Amygdala (tissue), 56 donors: ENCODE results near the gene CAPZA1.

Source experiments
- DNase-seq, 56 donors: peaks; one replicate each; lab custom pipeline; 2025; lab: John Stamatoyannopoulos, UW

Gene CAPZA1

DNA sequence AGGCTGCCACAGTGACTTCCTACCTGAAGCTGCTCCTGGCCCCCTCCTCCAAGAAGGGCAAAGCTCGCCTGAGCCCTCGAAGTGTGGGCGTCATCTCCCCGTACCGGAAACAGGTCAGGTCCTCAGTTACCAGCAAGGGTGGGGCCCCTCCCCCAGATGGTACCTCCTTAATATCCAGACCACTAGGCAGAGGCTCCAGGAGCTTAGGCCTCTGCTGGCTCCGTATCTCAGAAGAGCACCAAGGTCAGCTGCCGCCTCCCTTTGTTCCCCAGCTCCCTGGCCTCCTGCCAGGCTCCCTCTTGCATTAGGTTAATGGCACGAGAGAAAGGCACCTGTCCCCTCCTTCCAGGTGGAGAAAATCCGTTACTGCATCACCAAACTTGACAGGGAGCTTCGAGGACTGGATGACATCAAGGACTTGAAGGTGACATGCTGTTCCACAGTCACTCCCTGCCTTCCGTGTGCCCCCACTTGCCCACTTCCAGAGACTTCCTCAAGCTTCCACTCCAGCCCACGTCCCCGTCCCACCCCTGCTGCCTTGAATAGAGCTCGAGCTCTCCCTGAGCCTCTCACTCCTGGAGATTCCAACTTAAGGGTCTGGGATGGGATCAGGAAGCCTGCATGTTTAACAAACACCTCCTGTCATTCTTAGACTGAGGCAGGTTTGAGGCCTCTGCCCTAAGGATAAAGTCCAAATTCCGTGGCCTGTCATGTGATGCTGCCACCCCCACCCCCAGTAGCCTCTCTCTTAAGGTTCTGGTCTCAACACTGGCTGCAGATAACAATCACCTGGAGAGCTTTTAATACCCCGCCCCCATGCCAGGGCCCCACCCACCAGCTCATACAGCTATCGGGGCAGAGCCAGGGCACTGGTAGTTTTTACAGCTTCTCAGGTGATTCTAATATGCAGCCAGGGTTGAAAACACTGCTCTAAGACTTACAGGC, 79.0 kb downstream of the CAPZA1 start:
- no peak for DNase-seq

DNA sequence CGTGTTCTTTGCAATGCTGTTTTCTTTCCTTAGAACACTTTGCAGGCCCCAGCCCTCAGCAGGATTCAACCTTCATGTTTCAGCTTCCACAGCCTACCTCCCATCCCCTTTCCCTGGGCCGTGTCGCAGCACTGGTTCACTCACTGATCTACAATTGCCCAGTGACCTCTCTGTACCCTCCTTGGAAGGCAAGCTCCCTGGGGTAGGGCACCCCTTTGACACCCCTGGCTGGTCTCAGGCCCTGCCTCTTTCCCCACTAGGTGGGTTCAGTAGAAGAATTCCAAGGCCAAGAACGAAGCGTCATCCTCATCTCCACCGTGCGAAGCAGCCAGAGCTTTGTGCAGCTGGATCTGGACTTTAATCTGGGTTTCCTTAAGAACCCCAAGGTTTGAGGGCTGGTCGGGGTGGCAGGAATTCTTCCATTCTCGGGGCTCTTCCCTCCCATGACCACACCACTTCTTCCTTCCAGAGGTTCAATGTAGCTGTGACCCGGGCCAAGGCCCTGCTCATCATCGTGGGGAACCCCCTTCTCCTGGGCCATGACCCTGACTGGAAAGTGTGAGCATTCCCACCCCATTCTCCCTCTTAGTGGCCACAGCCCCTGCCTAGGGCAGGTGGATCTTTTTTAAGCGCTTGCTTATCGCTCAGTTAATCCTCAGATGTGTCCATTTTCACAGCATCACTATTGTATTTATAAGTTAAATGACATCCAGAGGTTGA, 80.0 kb downstream of the CAPZA1 start:
- DNase-seq: no peak

DNA sequence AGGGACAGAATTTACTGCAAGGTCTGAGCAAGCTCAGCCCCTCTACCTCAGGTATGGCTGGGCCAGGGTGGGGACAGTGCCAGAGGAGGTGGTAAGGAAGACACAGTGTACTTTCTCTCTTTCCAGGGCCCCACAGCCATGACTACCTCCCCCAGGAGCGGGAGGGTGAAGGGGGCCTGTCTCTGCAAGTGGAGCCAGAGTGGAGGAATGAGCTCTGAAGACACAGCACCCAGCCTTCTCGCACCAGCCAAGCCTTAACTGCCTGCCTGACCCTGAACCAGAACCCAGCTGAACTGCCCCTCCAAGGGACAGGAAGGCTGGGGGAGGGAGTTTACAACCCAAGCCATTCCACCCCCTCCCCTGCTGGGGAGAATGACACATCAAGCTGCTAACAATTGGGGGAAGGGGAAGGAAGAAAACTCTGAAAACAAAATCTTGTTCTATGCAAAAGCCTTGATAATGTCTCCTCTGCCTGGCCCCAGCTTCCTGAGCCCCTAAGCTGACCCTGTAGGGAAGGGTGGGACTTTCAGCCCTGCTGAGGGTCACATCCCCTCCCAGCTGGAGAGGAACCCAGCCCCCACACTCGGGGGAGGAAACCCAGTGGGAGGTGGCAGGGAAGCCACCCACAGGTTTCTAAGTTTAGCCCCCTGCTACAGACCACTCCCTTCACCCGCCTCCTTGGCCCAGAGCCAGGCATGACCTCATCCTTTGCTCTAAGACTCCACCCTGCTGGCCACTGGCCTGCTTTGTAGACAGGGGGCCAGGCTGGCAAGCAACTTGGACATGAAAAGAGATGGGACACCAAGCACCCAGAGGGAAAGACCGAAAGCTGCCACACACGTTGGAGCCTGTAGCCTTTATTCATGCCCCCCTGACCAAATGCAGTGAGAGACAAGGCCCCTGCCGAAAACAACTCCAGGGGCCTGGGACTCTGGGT, 80.9 kb downstream of the CAPZA1 start:
- peak in 55 of 56 donors; percentile 29 to 98 (median 83) for DNase-seq

DNA sequence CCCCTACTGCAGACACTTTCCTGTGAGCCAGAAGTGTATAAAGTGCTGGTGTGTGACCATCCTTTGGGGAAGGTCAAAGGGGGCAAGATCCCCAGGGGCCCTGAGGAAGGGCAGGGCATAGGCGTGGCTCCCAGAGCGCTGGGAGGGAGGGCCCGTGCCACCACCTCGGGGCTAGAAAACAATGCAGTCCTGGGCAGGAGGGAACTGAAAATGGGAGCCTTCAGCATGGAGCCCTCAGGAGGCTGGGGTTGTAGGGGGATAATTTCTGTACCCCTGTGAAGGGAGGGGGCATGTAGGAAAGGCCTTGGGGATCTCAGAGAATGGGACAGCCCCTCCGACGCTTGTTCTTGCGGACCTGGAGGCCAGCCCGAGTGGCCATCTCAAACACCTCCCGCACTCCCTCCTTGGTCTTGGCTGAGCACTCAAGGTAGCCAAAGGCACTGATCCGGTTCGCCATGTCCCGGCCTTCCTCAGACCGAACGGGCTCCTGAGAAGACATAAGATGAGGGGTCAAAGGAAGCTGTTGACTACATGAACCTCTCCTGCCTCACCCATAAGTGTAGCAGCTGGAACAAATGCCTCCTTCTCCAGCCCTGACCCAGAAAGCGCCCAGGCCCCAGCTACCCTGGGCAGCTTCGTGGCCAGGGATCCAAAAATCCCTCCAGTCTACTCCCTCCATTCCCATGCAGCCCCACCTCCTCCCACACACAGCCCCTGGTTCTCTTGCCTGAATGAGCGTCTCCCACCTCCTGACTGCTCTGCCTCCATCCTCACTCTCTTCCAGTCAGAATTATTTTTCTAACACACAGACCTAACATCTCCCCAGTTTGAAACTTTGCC, 81.8 kb downstream of the CAPZA1 start:
- no peak for DNase-seq

DNA sequence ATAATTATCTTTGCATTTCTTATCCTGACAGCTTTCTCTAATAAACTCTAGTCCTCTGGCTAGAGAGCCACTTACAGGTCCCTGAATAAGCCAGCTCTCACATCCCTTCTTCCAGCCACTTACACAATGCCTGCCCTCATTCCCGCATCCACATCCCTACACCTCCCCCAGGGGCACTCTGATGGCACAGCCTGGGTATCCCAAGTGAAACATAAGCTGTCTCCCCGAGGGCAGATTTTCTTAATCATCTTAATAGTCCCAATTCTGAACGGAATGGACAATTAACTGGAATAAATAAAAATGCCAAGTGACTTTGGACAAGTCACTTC, 82.4 kb downstream of the CAPZA1 start:
- no peak for DNase-seq

DNA sequence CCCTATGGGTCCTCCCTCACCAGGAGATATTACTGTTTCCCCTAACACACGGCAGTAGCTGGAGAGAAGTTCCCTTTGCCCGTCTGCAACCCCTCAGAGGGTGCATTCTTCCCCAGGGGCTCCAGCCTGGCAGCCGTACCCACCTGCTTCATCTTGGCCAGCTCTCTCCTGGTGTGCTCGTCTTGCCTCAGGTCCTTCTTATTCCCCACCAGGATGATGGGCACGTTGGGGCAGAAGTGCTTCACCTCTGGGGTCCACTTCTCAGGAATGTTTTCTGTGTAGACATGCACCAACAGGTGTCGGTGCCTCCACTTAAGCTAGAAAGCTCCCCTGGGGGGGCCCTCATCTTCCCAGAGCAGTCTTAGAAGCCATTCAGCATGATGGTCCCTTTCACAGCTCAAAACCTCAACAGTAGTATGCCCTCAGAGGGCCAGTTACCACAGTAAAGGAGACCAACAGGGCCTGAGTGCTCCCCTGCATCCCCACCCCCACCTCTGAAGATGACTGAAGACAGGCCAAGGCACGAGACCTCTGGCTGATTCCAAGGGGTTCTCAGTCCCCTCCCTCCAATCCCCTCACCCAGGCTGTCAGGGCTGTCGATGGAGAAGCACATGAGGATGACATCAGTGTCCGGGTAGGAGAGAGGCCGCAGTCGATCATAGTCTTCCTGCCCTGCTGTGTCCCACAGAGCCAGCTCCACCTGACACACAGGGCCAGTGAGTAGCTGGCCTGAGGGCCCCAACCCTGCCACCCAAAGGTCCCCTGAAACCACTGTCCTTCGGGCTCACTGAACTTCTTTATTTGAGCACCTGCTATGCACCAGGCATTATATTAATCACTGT, 83.0 kb downstream of the CAPZA1 start:
- DNase-seq: peak in 2 of 56 donors; percentile 15 to 42

DNA sequence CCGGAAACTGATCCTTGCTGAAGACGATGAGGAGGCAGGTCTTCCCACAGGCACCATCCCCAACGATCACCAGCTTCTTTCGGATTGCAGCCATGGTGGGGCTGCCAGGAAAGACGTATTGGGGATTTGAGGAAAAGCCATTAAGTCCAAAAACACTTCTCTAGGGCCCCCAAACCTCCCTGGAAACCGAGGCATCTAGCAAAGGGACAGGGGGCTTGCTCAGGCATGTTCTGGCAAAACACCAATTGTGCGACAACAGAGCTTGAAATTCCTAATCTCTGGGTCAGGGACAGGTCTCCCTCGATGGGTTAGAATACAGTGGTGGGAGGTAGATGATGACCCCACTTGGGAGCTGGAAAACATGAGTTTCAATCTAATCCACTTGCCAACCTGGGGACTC, 84.1 kb downstream of the CAPZA1 start:
- no peak for DNase-seq

DNA sequence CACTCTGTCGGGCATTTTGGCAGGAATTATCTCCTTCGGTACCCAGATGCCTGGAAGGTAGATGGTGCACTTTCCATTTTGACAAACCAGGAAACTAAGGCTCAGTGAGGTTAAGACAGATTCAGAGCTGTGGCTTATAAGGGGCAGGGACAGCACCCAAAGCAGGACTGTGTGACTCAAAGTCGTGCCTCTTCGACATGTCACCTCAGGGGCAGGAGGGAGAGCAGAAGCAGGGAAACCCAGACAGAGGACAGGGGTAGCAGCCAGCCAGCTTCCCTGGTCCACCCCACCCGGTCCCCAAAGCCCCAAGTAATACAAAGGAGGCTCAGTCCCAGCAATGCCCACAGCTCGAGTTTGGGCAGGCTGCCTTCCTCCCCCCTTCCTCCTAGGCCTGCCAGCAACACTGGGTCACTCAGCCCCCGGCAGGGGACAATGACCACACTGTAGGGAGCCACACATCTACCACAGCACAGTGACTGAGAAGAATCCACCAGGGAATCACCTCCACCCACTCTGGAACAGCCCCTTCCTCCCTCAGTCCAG, 84.8 kb downstream of the CAPZA1 start:
- peak in 54 of 56 donors; percentile 40 to 93 (median 78) for DNase-seq

DNA sequence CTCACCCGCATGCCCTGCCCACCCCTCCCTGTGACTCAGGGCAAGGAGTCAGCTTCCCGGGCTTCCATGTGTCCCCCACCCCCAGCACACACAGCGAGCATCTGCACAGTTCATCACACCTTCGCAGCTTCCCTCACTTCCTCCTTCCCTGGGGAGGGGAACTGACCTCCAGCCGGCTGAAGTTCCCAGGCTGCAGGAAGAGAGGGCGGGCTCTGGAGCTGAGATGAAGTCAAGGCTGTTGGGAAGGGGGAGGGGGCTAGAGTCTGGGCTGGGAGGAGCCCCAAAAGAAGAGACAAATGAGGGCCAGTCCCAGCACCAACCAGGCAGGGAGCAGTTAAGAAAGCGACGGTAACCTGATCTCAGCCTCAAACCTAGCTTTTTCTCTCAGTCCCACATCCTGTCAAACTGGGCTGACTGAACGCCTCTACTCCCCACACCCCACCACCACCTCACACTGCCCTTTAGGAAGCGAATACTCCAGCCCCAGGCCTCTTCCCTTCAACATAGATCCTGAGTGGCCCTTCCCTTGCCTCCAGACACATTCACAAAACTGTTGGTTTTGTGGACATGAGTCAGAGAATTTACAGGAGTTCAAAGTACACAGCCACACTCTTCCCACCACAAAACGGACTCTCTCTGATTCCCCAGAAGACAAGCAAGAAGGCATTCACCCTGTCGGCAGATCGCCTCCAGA, 85.4 kb downstream of the CAPZA1 start:
- peak in 26 of 56 donors; percentile 35 to 81 (median 67) for DNase-seq

DNA sequence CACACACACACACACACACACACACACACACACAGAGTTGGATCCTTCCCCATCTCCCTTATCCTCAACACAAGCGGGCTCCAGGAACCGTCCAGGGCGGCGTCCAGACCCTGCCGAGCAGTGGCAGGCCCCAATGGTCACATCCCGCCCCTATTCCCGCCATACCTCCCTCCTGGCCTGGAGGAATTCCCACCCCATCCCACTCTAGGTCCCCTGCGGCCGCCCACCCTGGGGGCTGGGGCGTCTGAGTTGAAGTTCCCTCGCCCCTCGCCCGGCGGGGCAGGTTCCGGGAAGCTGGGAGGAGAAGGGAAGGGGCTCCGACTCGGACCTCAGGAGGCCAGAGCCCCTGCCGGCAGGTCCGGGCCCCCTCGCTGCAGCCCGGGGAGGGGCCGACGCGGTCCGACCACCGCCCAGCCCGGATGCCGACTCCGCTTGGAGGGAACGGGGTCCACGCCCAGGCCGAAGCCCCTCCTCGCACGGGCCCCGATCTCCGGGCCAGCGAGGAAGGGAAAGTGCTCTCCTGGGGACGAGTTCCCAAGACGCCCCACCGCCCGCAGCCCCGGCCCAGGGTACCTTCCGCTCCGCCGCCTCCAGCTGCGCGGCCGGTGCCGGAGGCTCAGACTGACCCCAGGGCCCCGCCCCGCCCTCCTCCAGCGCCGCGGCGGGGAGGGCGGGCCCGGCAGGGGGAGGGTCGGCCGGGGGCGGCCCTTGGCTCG, 87.0 kb downstream of the CAPZA1 start, which contains the start of gene RHOC:
Gene RHOC (minus strand): TSS at position 623 of the 716 bp plus-strand sequence. CDS start 3,328 bp downstream, outside the sequence.
- peak in 15 of 56 donors; percentile 39 to 82 (median 60) for DNase-seq

DNA sequence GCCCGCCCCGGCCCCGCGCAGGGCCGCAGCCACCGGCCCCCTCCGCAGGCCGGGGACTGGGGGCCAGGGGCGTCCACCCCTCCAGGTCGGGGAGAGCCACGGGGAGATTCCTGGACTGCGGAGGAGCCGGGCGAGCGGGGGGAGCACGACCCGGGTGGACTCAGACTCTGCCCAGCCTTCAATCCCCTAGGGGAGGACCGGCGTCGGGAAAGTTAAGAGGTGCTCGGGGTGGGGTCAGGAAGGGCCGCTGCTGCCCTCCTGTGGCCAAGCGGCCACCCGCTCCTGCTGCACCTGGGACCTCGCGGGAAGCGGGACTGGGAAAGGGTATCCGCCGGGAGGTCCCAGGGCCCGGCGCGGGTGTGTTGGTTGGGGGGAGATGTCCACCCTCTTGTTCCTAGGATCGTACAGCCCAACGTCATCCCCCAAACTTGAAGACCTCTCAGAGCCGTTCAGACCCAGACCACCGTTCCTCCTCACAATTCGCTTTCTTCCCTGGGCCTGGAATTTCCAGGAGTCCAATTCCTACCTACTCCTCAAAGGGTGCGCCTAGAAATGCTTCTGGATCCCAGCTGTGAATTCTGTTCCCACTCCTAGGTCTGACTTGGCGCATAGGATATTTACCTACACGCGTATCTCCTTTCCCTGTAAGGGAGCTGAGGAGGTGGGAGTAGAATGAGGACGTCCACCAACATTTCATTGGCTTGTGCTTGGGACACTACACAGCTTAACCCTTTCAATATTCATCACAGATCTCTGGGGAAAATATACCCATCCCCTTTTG, 87.8 kb downstream of the CAPZA1 start:
- peak in 52 of 56 donors; percentile 21 to 82 (median 64) for DNase-seq

DNA sequence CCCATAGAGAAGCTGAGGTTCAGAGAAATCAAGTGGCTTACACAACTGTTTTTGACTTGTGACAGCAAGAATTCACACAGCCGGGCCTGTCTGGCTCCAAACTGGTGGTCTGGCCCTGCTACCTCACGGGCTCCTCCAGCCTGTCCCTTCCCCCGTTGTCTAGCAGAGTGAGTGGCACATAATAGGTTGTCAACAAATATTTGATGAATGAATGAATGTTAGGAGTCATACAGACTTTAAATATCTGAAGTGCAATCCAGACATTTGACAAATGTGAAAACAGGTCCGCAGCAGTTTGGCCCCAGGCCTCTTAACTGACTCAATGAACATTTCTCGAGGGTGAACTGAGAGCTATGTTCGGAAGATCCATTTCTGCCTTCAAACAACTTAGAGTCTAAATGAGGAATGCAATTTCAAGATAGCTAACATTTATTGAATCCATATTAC, 88.4 kb downstream of the CAPZA1 start:
- no peak for DNase-seq

DNA sequence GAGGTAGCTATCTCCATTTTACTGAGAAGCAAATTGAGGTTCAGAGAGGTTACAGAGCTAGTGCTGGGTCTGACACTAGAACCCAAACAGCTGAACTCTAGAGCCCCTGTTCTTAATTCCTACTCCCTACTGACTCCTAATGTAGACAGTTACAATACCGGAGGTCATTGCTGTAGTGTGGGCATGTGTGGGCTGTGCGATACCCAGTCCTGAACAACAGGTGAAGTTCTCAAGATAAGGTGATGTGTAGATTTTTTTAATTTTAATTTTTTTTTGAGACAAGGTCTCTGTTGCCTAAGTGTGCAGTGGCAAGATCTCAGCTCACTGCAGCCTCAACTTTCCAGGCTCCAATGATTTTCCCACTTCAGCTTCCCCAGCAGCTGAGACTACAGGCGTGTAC, 88.9 kb downstream of the CAPZA1 start:
- DNase-seq: no peak

DNA sequence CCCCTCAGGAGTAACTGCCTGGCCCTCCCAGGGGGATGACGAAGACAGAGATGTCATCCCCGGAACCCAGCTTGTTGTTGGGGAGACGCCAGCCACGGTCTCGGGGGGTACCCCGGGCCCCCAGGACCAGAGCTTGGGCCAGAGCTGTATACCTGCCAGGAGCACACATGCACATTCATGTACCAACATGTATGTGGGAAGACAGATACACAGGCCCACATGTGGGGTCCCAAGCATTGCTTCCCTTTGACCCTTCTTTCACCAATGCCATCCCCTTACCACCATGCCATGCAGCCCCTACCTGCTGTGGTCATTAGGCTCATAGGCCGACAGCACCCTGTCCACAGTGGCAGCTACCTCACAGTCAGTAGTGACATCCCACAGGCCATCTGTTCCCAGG, 90.5 kb downstream of the CAPZA1 start:
- DNase-seq: no peak

DNA sequence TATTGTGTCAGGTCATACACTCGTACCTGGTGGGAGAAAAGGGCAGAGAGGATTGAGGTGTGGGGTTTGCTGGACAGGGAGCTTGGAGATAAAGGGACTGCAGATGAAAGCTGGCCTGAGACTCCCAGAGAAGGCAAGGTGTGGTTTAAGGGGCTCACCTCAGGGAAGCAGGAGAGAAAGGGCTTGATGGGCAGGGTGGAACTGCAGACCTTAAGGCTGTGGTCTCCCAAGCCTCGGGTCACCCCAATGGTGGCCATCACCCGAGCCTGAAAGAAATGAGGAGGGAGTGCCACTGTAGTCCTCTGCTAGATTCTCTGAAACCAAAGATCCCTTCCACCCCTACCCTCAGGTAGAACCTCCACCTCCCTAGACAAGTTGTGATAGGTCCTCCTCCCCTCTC, 91.0 kb downstream of the CAPZA1 start:
- no peak for DNase-seq

DNA sequence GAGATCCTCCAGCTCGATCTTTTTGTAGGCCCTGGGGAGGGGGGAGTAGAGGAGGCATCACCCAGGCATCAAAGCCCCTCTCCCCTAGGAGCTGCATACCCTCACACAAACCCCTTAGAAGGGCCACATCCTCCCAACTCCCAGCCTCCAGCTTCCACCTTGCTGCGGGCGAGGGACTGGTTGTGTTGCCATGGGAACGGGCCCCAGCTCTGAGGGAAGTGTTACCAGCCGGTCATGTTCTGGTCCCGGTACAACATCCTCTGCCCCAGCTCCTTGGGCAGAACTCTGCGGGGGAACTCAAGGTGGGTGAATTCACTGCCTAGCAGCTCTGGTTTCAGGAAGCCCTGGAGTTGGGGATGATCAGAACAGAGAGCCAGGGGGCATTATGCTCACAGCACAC, 91.4 kb downstream of the CAPZA1 start:
- peak in 2 of 56 donors; percentile 13 to 19 for DNase-seq
